Measurements from ENCODE around the gene NANOS2. TPM values are rescaled to one million over a fixed set of nuclear protein-coding genes. Genes with fewer than 3 reads are reported as not detected.

NANOS2 gene
- total RNA-seq, 2 experiments from 2014 or later: not detected

DNA sequence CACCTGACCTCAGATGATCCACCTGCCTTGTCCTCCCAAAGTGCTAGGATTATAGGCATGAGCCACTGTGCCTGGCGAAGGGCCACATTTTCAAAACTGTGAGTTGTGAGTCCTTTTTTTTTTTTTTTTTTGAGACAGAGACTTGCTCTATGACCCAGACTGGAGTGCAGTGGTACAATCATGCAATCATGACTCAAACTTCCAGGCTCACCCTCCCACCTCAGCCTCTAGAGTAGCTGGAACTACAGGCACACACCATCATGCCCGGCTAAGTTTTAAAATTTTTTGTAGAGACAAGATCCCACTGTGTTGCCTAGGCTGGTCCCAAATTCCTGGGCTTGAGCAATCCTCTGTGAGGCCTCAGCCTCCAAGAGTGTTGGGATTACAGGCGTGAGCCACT lies 8.4 kb downstream of the NANOS2 start:
- Histone ChIP-seq H3K79me2 (ENCODE audit: insufficient read depth, low read depth, low read length) (peaks cover 6% of the 10 kb centered on the region; the same call in 1 of the 2 replicates), H2AFZ (ENCODE audit: low read length) (no peak overlapping the region), H3K4me3 (ENCODE audit: low read depth, low read length, poor library complexity, severe bottlenecking) (no peak overlapping the region), H4K20me1 (ENCODE audit: insufficient read depth, low read length) (no peaks in the 10 kb centered on the region), H3K9me2 (ENCODE audit: insufficient read depth, low read length) (no peaks in the 10 kb centered on the region), H3K4me2 (ENCODE audit: low read length) (no peak overlapping the region), H3K36me3 (ENCODE audit: insufficient read depth, low read length) (no peaks in the 10 kb centered on the region), H3K4me1 (ENCODE audit: insufficient read depth, low read length, poor library complexity, severe bottlenecking) (peaks cover 9% of the 10 kb centered on the region), H3K9me3 (ENCODE audit: low read length) (no peaks in the 10 kb centered on the region), H3K27ac (ENCODE audit: low read depth, low read length, poor library complexity, severe bottlenecking) (no peak overlapping the region)
- TF ChIP-seq EZH2phosphoT487 (IDR thresholded peaks at IDR 0.05; ENCODE audit: borderline replicate concordance, low read depth, low read length): no peak
- TF ChIP-seq, protein P1, sequence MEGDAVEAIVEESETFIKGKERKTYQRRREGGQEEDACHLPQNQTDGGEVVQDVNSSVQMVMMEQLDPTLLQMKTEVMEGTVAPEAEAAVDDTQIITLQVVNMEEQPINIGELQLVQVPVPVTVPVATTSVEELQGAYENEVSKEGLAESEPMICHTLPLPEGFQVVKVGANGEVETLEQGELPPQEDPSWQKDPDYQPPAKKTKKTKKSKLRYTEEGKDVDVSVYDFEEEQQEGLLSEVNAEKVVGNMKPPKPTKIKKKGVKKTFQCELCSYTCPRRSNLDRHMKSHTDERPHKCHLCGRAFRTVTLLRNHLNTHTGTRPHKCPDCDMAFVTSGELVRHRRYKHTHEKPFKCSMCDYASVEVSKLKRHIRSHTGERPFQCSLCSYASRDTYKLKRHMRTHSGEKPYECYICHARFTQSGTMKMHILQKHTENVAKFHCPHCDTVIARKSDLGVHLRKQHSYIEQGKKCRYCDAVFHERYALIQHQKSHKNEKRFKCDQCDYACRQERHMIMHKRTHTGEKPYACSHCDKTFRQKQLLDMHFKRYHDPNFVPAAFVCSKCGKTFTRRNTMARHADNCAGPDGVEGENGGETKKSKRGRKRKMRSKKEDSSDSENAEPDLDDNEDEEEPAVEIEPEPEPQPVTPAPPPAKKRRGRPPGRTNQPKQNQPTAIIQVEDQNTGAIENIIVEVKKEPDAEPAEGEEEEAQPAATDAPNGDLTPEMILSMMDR (conservative IDR thresholded peaks at IDR 0.05; ENCODE audit: low read length): no peak
- ChIA-PET CTCF (ENCODE audit: unreplicated experiment) (no interaction called here), POLR2A (interaction anchor here (0.6 kb wide), 1 partner anchor 312 kb away, joined by 3 read pairs; no protein-coding TSS in a partner anchor)
- no TSS peak for BruUV-seq (replicated peaks)
- intact Hi-C loops (cut with micrococcal nuclease; ENCODE audit: unreplicated experiment): no loop called here
- no peak for DNase-seq (ENCODE audit: low spot score)

DNA sequence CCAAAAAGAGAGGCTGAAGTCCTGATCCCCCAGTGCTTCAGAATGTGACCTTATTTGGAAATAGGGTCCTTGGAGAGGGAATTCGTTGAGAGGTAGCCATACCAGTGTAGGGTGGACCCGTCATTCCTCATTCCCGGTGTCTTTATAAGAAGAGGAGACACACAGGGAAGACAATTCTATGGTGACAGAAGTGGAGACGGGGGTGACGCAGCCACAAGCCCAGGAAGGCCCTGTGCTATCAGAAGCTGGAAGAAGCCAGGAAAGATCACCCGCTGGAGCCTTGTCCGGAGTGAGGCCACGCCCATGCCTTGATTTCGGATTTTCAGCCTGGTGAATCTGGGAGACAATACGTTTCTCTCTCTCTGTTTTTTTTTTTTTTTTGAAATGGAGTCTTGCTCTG lies 9.6 kb downstream of the NANOS2 start:
- H3K36me3 ChIP-seq (ENCODE audit: insufficient read depth, low read length): peaks cover 8% of the 10 kb centered on the region
- ChIA-PET CTCF (ENCODE audit: unreplicated experiment) (no interaction called here), POLR2A (no interaction called here)
- H3K9me2 ChIP-seq (ENCODE audit: insufficient read depth, low read length): no peaks in the 10 kb centered on the region
- peaks cover 18% of the 10 kb centered on the region; the same call in 1 of the 2 replicates for H3K79me2 ChIP-seq (ENCODE audit: insufficient read depth, low read depth, low read length)
- H3K4me1 ChIP-seq (ENCODE audit: insufficient read depth, low read length, poor library complexity, severe bottlenecking): peaks cover 20% of the 10 kb centered on the region
- H3K27ac ChIP-seq (ENCODE audit: low read depth, low read length, poor library complexity, severe bottlenecking): no peak overlapping the region
- no peak for DNase-seq (ENCODE audit: low spot score)
- H4K20me1 ChIP-seq (ENCODE audit: insufficient read depth, low read length): no peaks in the 10 kb centered on the region
- H2AFZ ChIP-seq (ENCODE audit: low read length): no peak overlapping the region
- no peak for TF ChIP-seq EZH2phosphoT487 (IDR thresholded peaks at IDR 0.05; ENCODE audit: borderline replicate concordance, low read depth, low read length)
- TF ChIP-seq, protein P1 (conservative IDR thresholded peaks at IDR 0.05; ENCODE audit: low read length): no peak
- H3K4me3 ChIP-seq (ENCODE audit: low read depth, low read length, poor library complexity, severe bottlenecking): no peak overlapping the region
- no peak overlapping the region for H3K4me2 ChIP-seq (ENCODE audit: low read length)
- intact Hi-C loops (cut with micrococcal nuclease; ENCODE audit: unreplicated experiment): no loop called here
- no peaks in the 10 kb centered on the region for H3K9me3 ChIP-seq (ENCODE audit: low read length)
- no TSS peak for BruUV-seq (replicated peaks)

Data from OCI-LY7 (cell line).